WTC11 (cell line): ENCODE data around the gene INPP4B. TPM values are rescaled to one million over a fixed set of nuclear protein-coding genes. Genes with fewer than 3 reads are reported as not detected.

Experiments
- ATAC-seq: fragments of 200-7000 bp; cut with Tn5 transposase; 2 replicates; pipeline ENCODE4 v1.10.0; 2021; ENCODE audit warnings: mild to moderate bottlenecking, moderate library complexity
- CTCF ChIA-PET: fragments of 300-600 bp; sonication (Branson Sonifier 250); formaldehyde crosslinking; loops from one replicate; lab custom pipeline; 2021; ENCODE audit warnings: antibody characterized with exemption; lab: Charles Lee
- POLR2A ChIA-PET: fragments of 350-600 bp; sonication (Branson Sonifier 250); formaldehyde crosslinking; loops from one replicate; lab custom pipeline; 2021; ENCODE audit warnings: antibody characterized with exemption; lab: Charles Lee
- DNase-seq: peaks from one replicate; pipeline ENCODE4 v3.0.0; 2021; ENCODE audit warnings: low spot score
- H3K27ac Mint-ChIP-seq: 2 replicates; pipeline ENCODE4 v1.8.0; 2021; ENCODE audit warnings: mixed read lengths
- H3K27me3 Mint-ChIP-seq: 2 replicates; pipeline ENCODE4 v1.8.0; 2021; ENCODE audit warnings: low read depth, mild to moderate bottlenecking, moderate library complexity, mixed read lengths
- H3K36me3 Mint-ChIP-seq: 2 replicates; pipeline ENCODE4 v1.8.0; 2021; ENCODE audit warnings: mixed read lengths
- H3K4me1 Mint-ChIP-seq: 2 replicates; pipeline ENCODE4 v1.8.0; 2022; ENCODE audit warnings: mixed read lengths
- H3K4me3 Mint-ChIP-seq: 2 replicates; pipeline ENCODE4 v1.8.0; 2021; ENCODE audit warnings: mild to moderate bottlenecking, moderate library complexity, mixed read lengths
- H3K9me3 Mint-ChIP-seq: 2 replicates; pipeline ENCODE4 v1.8.0; 2021; ENCODE audit warnings: mixed read lengths
- ATF1 ChIP-seq: sonication (generic); formaldehyde crosslinking; IDR thresholded peaks from 2 replicates; pipeline ENCODE4 v1.8.1; 2023; ENCODE audit warnings: mild to moderate bottlenecking, moderate library complexity, missing genetic modification reagents
- CBFB ChIP-seq: sonication (generic); formaldehyde crosslinking; IDR thresholded peaks from 2 replicates; pipeline ENCODE4 v1.8.1; 2022; ENCODE audit warnings: mild to moderate bottlenecking, low read depth, missing genetic modification reagents
- CREM ChIP-seq: sonication (generic); formaldehyde crosslinking; IDR thresholded peaks from 2 replicates; pipeline ENCODE4 v1.8.1; 2022; ENCODE audit warnings: mild to moderate bottlenecking, missing genetic modification reagents, moderate library complexity
- ESRRA ChIP-seq: sonication (generic); formaldehyde crosslinking; IDR thresholded peaks from 2 replicates; pipeline ENCODE4 v1.8.1; 2022; ENCODE audit warnings: mild to moderate bottlenecking, missing genetic modification reagents, borderline replicate concordance
- FOXJ3 ChIP-seq: sonication (generic); formaldehyde crosslinking; IDR thresholded peaks from 2 replicates; pipeline ENCODE4 v1.9.0; 2021; ENCODE audit warnings: missing genetic modification reagents, mild to moderate bottlenecking, borderline replicate concordance
- HMGA2 ChIP-seq: fragments of 250-450 bp; sonication (Bioruptor Pico); IDR thresholded peaks from 2 replicates; pipeline ENCODE4 v1.4.0; 2021; ENCODE audit warnings: mild to moderate bottlenecking, moderate library complexity
- MYBL2 ChIP-seq: sonication (generic); formaldehyde crosslinking; IDR thresholded peaks from 2 replicates; pipeline ENCODE4 v1.8.1; 2023; ENCODE audit warnings: mild to moderate bottlenecking, moderate library complexity, missing genetic modification reagents
- NR2C2 ChIP-seq: sonication (generic); formaldehyde crosslinking; IDR thresholded peaks from 2 replicates; pipeline ENCODE4 v1.8.0; 2022; ENCODE audit warnings: mild to moderate bottlenecking, missing genetic modification reagents
- PRRX2 ChIP-seq: fragments of 250-450 bp; sonication (Bioruptor Pico); IDR thresholded peaks from 2 replicates; pipeline ENCODE4 v1.8.0; 2021; ENCODE audit warnings: mild to moderate bottlenecking
- TP53 ChIP-seq: sonication (generic); formaldehyde crosslinking; IDR thresholded peaks from 2 replicates; pipeline ENCODE4 v1.8.1; 2023; ENCODE audit warnings: mild to moderate bottlenecking, missing genetic modification reagents
- ZNF121 ChIP-seq: sonication (generic); formaldehyde crosslinking; IDR thresholded peaks from 2 replicates; pipeline ENCODE4 v1.8.0; 2023; ENCODE audit warnings: missing genetic modification reagents
- ZNF232 ChIP-seq: sonication (generic); formaldehyde crosslinking; IDR thresholded peaks from 2 replicates; pipeline ENCODE4 v1.8.0; 2022; ENCODE audit warnings: mild to moderate bottlenecking, missing genetic modification reagents
- ZNF263 ChIP-seq: sonication (generic); formaldehyde crosslinking; IDR thresholded peaks from 2 replicates; pipeline ENCODE4 v1.8.1; 2022; ENCODE audit warnings: low read depth, mild to moderate bottlenecking, moderate library complexity, missing genetic modification reagents
- total RNA-seq: library from RNA; stranded (reverse); gene quantifications from 3 replicates; pipeline ENCODE4 v1.2.3, GENCODE V29; 2021
- TF ChIP-seq, protein P1 (sequence below): sonication (generic); formaldehyde crosslinking; IDR thresholded peaks from 2 replicates; pipeline ENCODE4 v1.8.0; 2022; ENCODE audit warnings: missing genetic modification reagents
- TF ChIP-seq, protein P2 (sequence below): sonication (generic); formaldehyde crosslinking; IDR thresholded peaks from 2 replicates; pipeline ENCODE4 v1.8.0; 2022; ENCODE audit warnings: mild to moderate bottlenecking, missing genetic modification reagents
- TF ChIP-seq, protein P3 (sequence below): sonication (generic); formaldehyde crosslinking; IDR thresholded peaks from 2 replicates; pipeline ENCODE4 v1.8.0; 2022; ENCODE audit warnings: mild to moderate bottlenecking, missing genetic modification reagents
- TF ChIP-seq, protein P4 (sequence below): fragments of 250-450 bp; sonication (Bioruptor Pico); IDR thresholded peaks from 2 replicates; pipeline ENCODE4 v1.9.0; 2021; ENCODE audit warnings: mild to moderate bottlenecking

INPP4B gene
- total RNA-seq, 1 experiment from 2014 or later, result 0.92 TPM

DNA sequence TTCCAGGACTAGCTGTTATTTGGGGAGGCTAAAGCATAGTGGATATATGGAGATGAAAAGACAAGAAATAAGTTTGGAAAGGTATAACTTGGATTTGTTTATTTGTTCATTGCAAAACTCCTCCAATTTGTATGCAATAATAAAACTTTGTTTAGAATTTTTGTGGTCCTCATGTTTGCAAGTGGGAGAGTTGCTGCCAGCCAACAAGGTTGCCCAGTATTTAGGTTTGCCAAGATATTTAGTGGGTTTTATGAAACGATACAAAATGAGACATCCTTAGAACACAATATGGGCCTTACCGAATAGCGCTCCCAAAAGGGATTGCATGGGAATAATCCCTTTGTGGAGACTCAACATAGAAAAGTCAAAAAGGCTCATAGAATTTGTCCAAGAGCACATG is 162.1 kb downstream of the INPP4B start (continued):
- TF ChIP-seq TP53 (CRISPR knock-in tag), result no peak
- TF ChIP-seq ZNF232 (CRISPR knock-in tag), result no peak

DNA sequence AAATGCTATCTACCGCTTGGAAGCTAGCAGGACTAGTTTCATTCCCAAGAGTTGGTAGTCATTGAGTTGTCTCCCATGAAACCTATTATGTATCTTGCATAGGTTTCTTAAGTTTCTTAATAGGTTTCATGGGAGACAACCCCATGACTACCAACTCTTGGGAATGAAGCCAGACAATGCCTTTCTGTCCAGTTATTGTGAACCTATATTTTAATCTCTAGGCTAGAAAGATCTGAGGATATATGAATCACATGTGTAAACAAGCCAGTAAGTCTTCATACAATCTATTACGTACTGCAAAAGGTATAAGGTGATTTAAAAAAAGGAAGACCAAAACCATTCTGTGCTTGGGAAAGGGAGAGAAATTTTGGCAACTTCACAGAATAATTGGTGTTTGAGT is 162.6 kb downstream of the INPP4B start:
- POLR2A ChIA-PET, result no interaction called here
- H3K36me3 Mint-ChIP-seq, result no peaks in the 10 kb centered on the region
- no peak for DNase-seq
- no peaks in the 10 kb centered on the region for H3K9me3 Mint-ChIP-seq
- TF ChIP-seq CREM (CRISPR knock-in tag) (no peak), PRRX2 (CRISPR knock-in tag) (no peak), ESRRA (CRISPR knock-in tag) (no peak), ATF1 (no peak), ZNF121 (CRISPR knock-in tag) (no peak)
- TF ChIP-seq, protein P1, sequence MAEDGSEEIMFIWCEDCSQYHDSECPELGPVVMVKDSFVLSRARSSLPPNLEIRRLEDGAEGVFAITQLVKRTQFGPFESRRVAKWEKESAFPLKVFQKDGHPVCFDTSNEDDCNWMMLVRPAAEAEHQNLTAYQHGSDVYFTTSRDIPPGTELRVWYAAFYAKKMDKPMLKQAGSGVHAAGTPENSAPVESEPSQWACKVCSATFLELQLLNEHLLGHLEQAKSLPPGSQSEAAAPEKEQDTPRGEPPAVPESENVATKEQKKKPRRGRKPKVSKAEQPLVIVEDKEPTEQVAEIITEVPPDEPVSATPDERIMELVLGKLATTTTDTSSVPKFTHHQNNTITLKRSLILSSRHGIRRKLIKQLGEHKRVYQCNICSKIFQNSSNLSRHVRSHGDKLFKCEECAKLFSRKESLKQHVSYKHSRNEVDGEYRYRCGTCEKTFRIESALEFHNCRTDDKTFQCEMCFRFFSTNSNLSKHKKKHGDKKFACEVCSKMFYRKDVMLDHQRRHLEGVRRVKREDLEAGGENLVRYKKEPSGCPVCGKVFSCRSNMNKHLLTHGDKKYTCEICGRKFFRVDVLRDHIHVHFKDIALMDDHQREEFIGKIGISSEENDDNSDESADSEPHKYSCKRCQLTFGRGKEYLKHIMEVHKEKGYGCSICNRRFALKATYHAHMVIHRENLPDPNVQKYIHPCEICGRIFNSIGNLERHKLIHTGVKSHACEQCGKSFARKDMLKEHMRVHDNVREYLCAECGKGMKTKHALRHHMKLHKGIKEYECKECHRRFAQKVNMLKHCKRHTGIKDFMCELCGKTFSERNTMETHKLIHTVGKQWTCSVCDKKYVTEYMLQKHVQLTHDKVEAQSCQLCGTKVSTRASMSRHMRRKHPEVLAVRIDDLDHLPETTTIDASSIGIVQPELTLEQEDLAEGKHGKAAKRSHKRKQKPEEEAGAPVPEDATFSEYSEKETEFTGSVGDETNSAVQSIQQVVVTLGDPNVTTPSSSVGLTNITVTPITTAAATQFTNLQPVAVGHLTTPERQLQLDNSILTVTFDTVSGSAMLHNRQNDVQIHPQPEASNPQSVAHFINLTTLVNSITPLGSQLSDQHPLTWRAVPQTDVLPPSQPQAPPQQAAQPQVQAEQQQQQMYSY (CRISPR knock-in tag), result no peak
- TF ChIP-seq, protein P2, sequence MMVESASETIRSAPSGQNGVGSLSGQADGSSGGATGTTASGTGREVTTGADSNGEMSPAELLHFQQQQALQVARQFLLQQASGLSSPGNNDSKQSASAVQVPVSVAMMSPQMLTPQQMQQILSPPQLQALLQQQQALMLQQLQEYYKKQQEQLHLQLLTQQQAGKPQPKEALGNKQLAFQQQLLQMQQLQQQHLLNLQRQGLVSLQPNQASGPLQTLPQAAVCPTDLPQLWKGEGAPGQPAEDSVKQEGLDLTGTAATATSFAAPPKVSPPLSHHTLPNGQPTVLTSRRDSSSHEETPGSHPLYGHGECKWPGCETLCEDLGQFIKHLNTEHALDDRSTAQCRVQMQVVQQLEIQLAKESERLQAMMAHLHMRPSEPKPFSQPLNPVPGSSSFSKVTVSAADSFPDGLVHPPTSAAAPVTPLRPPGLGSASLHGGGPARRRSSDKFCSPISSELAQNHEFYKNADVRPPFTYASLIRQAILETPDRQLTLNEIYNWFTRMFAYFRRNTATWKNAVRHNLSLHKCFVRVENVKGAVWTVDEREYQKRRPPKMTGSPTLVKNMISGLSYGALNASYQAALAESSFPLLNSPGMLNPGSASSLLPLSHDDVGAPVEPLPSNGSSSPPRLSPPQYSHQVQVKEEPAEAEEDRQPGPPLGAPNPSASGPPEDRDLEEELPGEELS (CRISPR knock-in tag), result no peak
- no peak overlapping the region for H3K27ac Mint-ChIP-seq
- no peak for ATAC-seq
- H3K4me1 Mint-ChIP-seq, result no peaks in the 10 kb centered on the region
- H3K27me3 Mint-ChIP-seq, result peaks cover 10% of the 10 kb centered on the region
- no peak overlapping the region for H3K4me3 Mint-ChIP-seq
- CTCF ChIA-PET, result no interaction called here

DNA sequence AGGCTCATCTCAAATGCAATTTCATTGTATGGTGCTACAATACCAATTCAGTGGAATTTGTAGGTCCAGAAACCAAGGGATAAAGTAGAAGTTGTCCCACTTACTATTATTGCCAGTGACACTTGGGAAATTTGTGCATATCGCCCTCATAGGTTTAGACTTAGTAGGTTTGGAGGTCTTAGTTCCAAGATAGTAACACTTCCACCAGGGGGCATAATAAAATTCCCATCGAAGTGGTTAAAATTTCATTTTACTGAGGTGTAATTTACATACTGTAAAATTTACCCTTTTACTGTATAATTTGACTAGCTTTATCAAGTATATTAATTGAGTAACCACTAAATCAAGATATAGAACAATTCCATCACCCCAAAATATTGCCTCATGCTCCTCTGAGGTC is 174.6 kb downstream of the INPP4B start:
- CTCF ChIA-PET, result no interaction called here
- H3K27me3 Mint-ChIP-seq, result peaks cover 16% of the 10 kb centered on the region
- no peak overlapping the region for H3K27ac Mint-ChIP-seq
- ATAC-seq (no peak), DNase-seq (no peak)
- H3K4me3 Mint-ChIP-seq, result no peak overlapping the region
- peaks cover 56% of the 10 kb centered on the region for H3K9me3 Mint-ChIP-seq
- no peaks in the 10 kb centered on the region for H3K4me1 Mint-ChIP-seq
- TF ChIP-seq CREM (CRISPR knock-in tag) (no peak), HMGA2 (CRISPR knock-in tag) (no peak), ESRRA (CRISPR knock-in tag) (no peak)
- peaks cover 26% of the 10 kb centered on the region for H3K36me3 Mint-ChIP-seq
- POLR2A ChIA-PET, result no interaction called here

DNA sequence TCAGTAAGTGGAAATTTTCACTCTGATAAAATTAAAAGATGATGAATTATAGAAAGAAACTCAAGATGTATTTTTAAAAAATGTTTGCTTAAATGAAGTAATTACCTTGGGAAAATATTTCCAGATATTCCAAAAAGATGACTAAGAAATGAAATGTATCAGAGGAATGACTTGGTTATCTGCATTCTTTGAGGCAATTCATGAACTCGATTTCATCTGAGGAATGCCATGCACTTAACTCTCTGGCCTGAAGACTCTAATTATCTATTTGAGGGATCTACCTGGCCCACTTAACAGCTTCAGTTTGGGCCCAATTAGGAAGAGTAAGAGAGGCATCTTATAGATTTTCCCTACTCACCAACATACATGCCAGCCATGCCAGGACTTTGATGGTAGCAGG is 182.3 kb downstream of the INPP4B start:
- DNase-seq (no peak), ATAC-seq (no peak)
- CTCF ChIA-PET, result no interaction called here
- Mint-ChIP-seq H3K36me3 (peaks cover 25% of the 10 kb centered on the region), H3K9me3 (peaks cover 55% of the 10 kb centered on the region), H3K27ac (no peak overlapping the region), H3K27me3 (no peaks in the 10 kb centered on the region; the same call in 1 of the 2 replicates), H3K4me1 (no peaks in the 10 kb centered on the region), H3K4me3 (no peak overlapping the region)
- POLR2A ChIA-PET, result no interaction called here
- TF ChIP-seq, protein P1 (CRISPR knock-in tag), result no peak
- TF ChIP-seq, protein P3, sequence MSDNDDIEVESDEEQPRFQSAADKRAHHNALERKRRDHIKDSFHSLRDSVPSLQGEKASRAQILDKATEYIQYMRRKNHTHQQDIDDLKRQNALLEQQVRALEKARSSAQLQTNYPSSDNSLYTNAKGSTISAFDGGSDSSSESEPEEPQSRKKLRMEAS, result no peak
- no peak for TF ChIP-seq ZNF263 (CRISPR knock-in tag)
- TF ChIP-seq FOXJ3 (CRISPR knock-in tag), result no peak
- no peak for TF ChIP-seq MYBL2 (CRISPR knock-in tag)
- TF ChIP-seq, protein P4, sequence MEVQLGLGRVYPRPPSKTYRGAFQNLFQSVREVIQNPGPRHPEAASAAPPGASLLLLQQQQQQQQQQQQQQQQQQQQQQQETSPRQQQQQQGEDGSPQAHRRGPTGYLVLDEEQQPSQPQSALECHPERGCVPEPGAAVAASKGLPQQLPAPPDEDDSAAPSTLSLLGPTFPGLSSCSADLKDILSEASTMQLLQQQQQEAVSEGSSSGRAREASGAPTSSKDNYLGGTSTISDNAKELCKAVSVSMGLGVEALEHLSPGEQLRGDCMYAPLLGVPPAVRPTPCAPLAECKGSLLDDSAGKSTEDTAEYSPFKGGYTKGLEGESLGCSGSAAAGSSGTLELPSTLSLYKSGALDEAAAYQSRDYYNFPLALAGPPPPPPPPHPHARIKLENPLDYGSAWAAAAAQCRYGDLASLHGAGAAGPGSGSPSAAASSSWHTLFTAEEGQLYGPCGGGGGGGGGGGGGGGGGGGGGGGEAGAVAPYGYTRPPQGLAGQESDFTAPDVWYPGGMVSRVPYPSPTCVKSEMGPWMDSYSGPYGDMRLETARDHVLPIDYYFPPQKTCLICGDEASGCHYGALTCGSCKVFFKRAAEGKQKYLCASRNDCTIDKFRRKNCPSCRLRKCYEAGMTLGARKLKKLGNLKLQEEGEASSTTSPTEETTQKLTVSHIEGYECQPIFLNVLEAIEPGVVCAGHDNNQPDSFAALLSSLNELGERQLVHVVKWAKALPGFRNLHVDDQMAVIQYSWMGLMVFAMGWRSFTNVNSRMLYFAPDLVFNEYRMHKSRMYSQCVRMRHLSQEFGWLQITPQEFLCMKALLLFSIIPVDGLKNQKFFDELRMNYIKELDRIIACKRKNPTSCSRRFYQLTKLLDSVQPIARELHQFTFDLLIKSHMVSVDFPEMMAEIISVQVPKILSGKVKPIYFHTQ (CRISPR knock-in tag), result no peak
- TF ChIP-seq ZNF121 (CRISPR knock-in tag), result no peak
- TF ChIP-seq NR2C2 (CRISPR knock-in tag), result no peak
- no peak for TF ChIP-seq CBFB (CRISPR knock-in tag)
